Measurements from ENCODE around the gene FAM131B. TPM values are rescaled to one million over a fixed set of nuclear protein-coding genes. Genes with fewer than 3 reads are reported as not detected.

FAM131B gene
- total RNA-seq, 2 donors from 2014 or later = 1.9 to 3.6 TPM

- WGBS, 2 experiments (ENCODE audit: insufficient coverage in 1 of 2, insufficient read length in 1 of 2) = 90 to 99% methylated on average over 10 of the region's 10 CpGs
- H3K4me1 ChIP-seq (ENCODE audit: control insufficient read depth, insufficient read depth, low read length) = no peaks in the 10 kb centered on the region
- Mint-ChIP-seq H3K4me3 (no peak overlapping the region), H3K27me3 (ENCODE audit: insufficient read depth) (peaks cover 10% of the 10 kb centered on the region), H3K9me3 (no peaks in the 10 kb centered on the region), H3K27ac (no peak overlapping the region), H3K4me1 (peaks cover 12% of the 10 kb centered on the region), H3K36me3 (ENCODE audit: low read depth) (no peaks in the 10 kb centered on the region)
- no peak overlapping the region for H3K27ac ChIP-seq (ENCODE audit: low read depth, low read length)
- no peak for DNase-seq
- H3K27me3 ChIP-seq (ENCODE audit: control insufficient read depth, insufficient read depth, low read length, poor library complexity, severe bottlenecking) = no peaks in the 10 kb centered on the region
- no peaks in the 10 kb centered on the region for H3K9me3 ChIP-seq (ENCODE audit: control insufficient read depth, low read length)
- H3K9ac ChIP-seq (ENCODE audit: extremely low read depth, low read length, poor library complexity, severe bottlenecking) = no peak overlapping the region
- H3K36me3 ChIP-seq (ENCODE audit: control insufficient read depth, insufficient read depth, low read length) = no peaks in the 10 kb centered on the region
- no peak overlapping the region for H3K4me3 ChIP-seq (ENCODE audit: low read length)
- TF ChIP-seq CTCF (conservative IDR thresholded peaks at IDR 0.05) = no peak
These were observed 41.3 kb downstream of the FAM131B start for GRCh38 chr7:143321242-143321641.

GRCh38 chr7:143320620-143321019 is 41.9 kb downstream of the FAM131B start:
- H3K4me1 Mint-ChIP-seq = peaks cover 10% of the 10 kb centered on the region
- 84 to 95% methylated on average over 4 to 9 of the region's 9 CpGs for WGBS, 2 experiments (ENCODE audit: insufficient coverage in 1 of 2, insufficient read length in 1 of 2)
- H3K27ac Mint-ChIP-seq = no peak overlapping the region
- no peak overlapping the region for H3K4me3 Mint-ChIP-seq
- no peaks in the 10 kb centered on the region for H3K9me3 Mint-ChIP-seq
- H3K27me3 Mint-ChIP-seq (ENCODE audit: insufficient read depth) = peaks cover 10% of the 10 kb centered on the region
- Histone ChIP-seq H3K4me3 (ENCODE audit: low read length) (no peak overlapping the region), H3K4me1 (ENCODE audit: control insufficient read depth, insufficient read depth, low read length) (no peaks in the 10 kb centered on the region), H3K9ac (ENCODE audit: extremely low read depth, low read length, poor library complexity, severe bottlenecking) (no peak overlapping the region), H3K27me3 (ENCODE audit: control insufficient read depth, insufficient read depth, low read length, poor library complexity, severe bottlenecking) (no peaks in the 10 kb centered on the region), H3K36me3 (ENCODE audit: control insufficient read depth, insufficient read depth, low read length) (no peaks in the 10 kb centered on the region), H3K27ac (ENCODE audit: low read depth, low read length) (no peak overlapping the region), H3K9me3 (ENCODE audit: control insufficient read depth, low read length) (no peaks in the 10 kb centered on the region)
- no peak for TF ChIP-seq CTCF (conservative IDR thresholded peaks at IDR 0.05)
- H3K36me3 Mint-ChIP-seq (ENCODE audit: low read depth) = no peaks in the 10 kb centered on the region
- DNase-seq = no peak

GRCh38 chr7:143318661-143319060 is 43.9 kb downstream of the FAM131B start:
- Mint-ChIP-seq H3K4me1 (no peaks in the 10 kb centered on the region), H3K9me3 (no peaks in the 10 kb centered on the region), H3K27ac (no peak overlapping the region), H3K27me3 (ENCODE audit: insufficient read depth) (peaks cover 9% of the 10 kb centered on the region), H3K4me3 (no peak overlapping the region), H3K36me3 (ENCODE audit: low read depth) (no peaks in the 10 kb centered on the region)
- Histone ChIP-seq H3K4me3 (ENCODE audit: low read length) (no peak overlapping the region), H3K9ac (ENCODE audit: extremely low read depth, low read length, poor library complexity, severe bottlenecking) (no peak overlapping the region), H3K27ac (ENCODE audit: low read depth, low read length) (no peak overlapping the region), H3K4me1 (ENCODE audit: control insufficient read depth, insufficient read depth, low read length) (no peaks in the 10 kb centered on the region), H3K27me3 (ENCODE audit: control insufficient read depth, insufficient read depth, low read length, poor library complexity, severe bottlenecking) (no peaks in the 10 kb centered on the region), H3K9me3 (ENCODE audit: control insufficient read depth, low read length) (no peaks in the 10 kb centered on the region), H3K36me3 (ENCODE audit: control insufficient read depth, insufficient read depth, low read length) (no peaks in the 10 kb centered on the region)
- DNase-seq = no peak
- no peak for TF ChIP-seq CTCF (conservative IDR thresholded peaks at IDR 0.05)
- 61 to 93% methylated on average over 2 to 5 of the region's 5 CpGs for WGBS, 2 experiments (ENCODE audit: insufficient coverage in 1 of 2, insufficient read length in 1 of 2)

All from endodermal cell (in vitro differentiated cells).